ENCODE data around the gene CDKL4.

CDKL4 gene

GRCh38 chr2:39128919-39129391, 114.8 kb downstream of the CDKL4 start:
- no peak for TF ChIP-seq RAD21 (IDR thresholded peaks at IDR 0.05; ENCODE audit: low read depth)

- TF ChIP-seq REST (IDR thresholded peaks at IDR 0.05; ENCODE audit: low read depth) (no peak), EGR1 (IDR thresholded peaks at IDR 0.05) (no peak), YY1 (IDR thresholded peaks at IDR 0.05; ENCODE audit: low read depth) (no peak)
Observed at GRCh38 chr2:39127973-39128372, 115.8 kb downstream of the CDKL4 start.
